HG03565 (cell line): ENCODE results near the gene CALHM6.
A peak's percentile ranks its signal among the peaks of the same experiment; 100 is the strongest.
"Not testable (repeated sequence)": the region's sequence is repeated elsewhere in the genome, so short reads cannot be mapped to it uniquely, and the experiment has no call there.

ENCODE experiments used
- ATAC-seq: cut with Tn5 transposase; IDR thresholded peaks from one replicate; pipeline ENCODE4 v1.9.1; 2021; ENCODE audit warnings: mild to moderate bottlenecking, moderate library complexity; ENCODE audit not compliant: unreplicated experiment

The CALHM6 gene

GRCh38 chr6:116472706-116473105 lies 11.5 kb downstream of the CALHM6 start:
- ATAC-seq, result no peak

GRCh38 chr6:116475141-116475540 lies 14.0 kb downstream of the CALHM6 start:
- ATAC-seq, result no peak

GRCh38 chr6:116476002-116476678 lies 15.0 kb downstream of the CALHM6 start:
- ATAC-seq, result peak; percentile 100

- ATAC-seq, result no peak
Observed at GRCh38 chr6:116482780-116483179, 21.6 kb downstream of the CALHM6 start.

- ATAC-seq, result no peak
Observed at GRCh38 chr6:116483616-116484015, 22.4 kb downstream of the CALHM6 start.

- ATAC-seq, result no peak
Observed at GRCh38 chr6:116485559-116486184, 24.5 kb downstream of the CALHM6 start.

- ATAC-seq, result no peak
Observed at GRCh38 chr6:116491610-116492330, 30.6 kb downstream of the CALHM6 start.

GRCh38 chr6:116492331-116493067 lies 31.3 kb downstream of the CALHM6 start:
- ATAC-seq, result no peak

- not testable (repeated sequence) for ATAC-seq
Observed at GRCh38 chr6:116495161-116495560, 34.0 kb downstream of the CALHM6 start.

GRCh38 chr6:116497113-116497676 lies 36.0 kb downstream of the CALHM6 start:
- no peak for ATAC-seq

GRCh38 chr6:116500969-116501433 lies 39.8 kb downstream of the CALHM6 start:
- no peak for ATAC-seq

GRCh38 chr6:116507324-116507723 lies 46.1 kb downstream of the CALHM6 start:
- ATAC-seq, result no peak

- no peak for ATAC-seq
Observed at GRCh38 chr6:116508527-116508926, 47.4 kb downstream of the CALHM6 start.

- ATAC-seq, result no peak
Observed at GRCh38 chr6:116511424-116512110, 50.4 kb downstream of the CALHM6 start, which contains the start of gene CALHM5. TSS of gene CALHM5 (plus strand) at chr6:116511639. CDS start at chr6:116511697, 58 bp downstream.

GRCh38 chr6:116512111-116512559 lies 51.0 kb downstream of the CALHM6 start:
- peak; percentile 59 for ATAC-seq

GRCh38 chr6:116512734-116513133 lies 51.6 kb downstream of the CALHM6 start:
- ATAC-seq, result no peak
